H1 (cell line): ENCODE results near the gene NAV2. TPM values are rescaled to one million over a fixed set of nuclear protein-coding genes. Genes with fewer than 3 reads are reported as not detected.

Source experiments
- ASH2L ChIP-seq: fragments of 200-600, 300-600 bp; sonication (generic); IDR thresholded peaks from one replicate; pipeline ENCODE4 v1.7.1; 2017; ENCODE audit warnings: low read length
- EP300 ChIP-seq, 2 experiments: IDR thresholded peaks; 1 replicate in 1 of 2; 2 replicates in 1 of 2; pipeline ENCODE4 v1.6.1; 2011 to 2012; ENCODE audit warnings: low read depth in 2 of 2, low read length in 2 of 2, mild to moderate bottlenecking in 2 of 2, borderline replicate concordance in 1 of 2, inconsistent platforms in 1 of 2, moderate library complexity in 1 of 2
- JUN ChIP-seq: IDR thresholded peaks from 2 replicates; pipeline ENCODE4 v1.6.1; 2011; ENCODE audit warnings: low read depth, mild to moderate bottlenecking, improper control_type of control experiment, low read length
- SP1 ChIP-seq: IDR thresholded peaks from 2 replicates; pipeline ENCODE4 v1.6.1; 2011; ENCODE audit warnings: low read depth, low read length
- polyA plus RNA-seq, 7 experiments: library from polyadenylated mRNA; depleted of rRNA in 3 of 7; stranded (reverse) in 5 of 7; unstranded in 2 of 7; fragments of >200 nt in 5 of 7; fragments of 200-250 nt in 2 of 7; gene quantifications; 1 replicate in 5 of 7; 2 replicates in 1 of 7; 4 replicates in 1 of 7; pipeline versions ENCODE4 v1.2.1 to v1.2.3, GENCODE V29; 2011 to 2013; ENCODE audit warnings: missing spikeins in 2 of 7, mixed read lengths in 2 of 7
- total RNA-seq: library from RNA; stranded (reverse); fragmentation: NEBNext Ultra II Directional; extraction: Animal tissue kit (Norgen Biotek cat#: 25700); gene quantifications from 2 replicates; pipeline ENCODE4 v1.2.1, GENCODE V29; 2021
- TF ChIP-seq, protein P1 (sequence below): fragments of 300-600 bp; sonication (generic); IDR thresholded peaks from 2 replicates; pipeline ENCODE4 v1.7.1; 2012; ENCODE audit warnings: low read length, moderate library complexity, mild to moderate bottlenecking, inconsistent platforms; ENCODE audit not compliant: insufficient replicate concordance

NAV2 gene
- total and polyA plus RNA-seq, 2 of the 8 experiments (the other 6 are each of a cell fraction or from before 2014, with no cell fraction given) = 35.6 to 73.6 TPM

DNA sequence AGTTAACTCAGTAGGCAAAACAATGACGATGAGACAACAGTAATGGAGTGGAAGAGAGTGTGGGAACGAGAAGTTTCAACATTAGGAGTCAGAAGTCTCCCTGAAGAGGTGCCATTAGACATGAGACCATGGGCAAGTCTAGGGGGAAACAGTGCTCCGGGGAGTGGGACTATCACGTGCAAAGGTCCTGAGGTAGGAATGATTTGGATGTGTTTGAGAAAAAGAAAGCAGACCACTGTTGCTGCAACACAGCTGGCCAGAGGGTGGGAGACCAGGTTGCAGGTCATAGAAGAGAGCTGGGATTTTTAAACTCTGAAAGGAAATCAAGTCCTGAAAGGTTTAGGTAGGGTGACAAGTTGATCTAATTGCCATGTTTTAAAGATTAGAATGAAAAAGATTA, 63.0 kb downstream of the NAV2 start (continued):
- TF ChIP-seq, protein P1, sequence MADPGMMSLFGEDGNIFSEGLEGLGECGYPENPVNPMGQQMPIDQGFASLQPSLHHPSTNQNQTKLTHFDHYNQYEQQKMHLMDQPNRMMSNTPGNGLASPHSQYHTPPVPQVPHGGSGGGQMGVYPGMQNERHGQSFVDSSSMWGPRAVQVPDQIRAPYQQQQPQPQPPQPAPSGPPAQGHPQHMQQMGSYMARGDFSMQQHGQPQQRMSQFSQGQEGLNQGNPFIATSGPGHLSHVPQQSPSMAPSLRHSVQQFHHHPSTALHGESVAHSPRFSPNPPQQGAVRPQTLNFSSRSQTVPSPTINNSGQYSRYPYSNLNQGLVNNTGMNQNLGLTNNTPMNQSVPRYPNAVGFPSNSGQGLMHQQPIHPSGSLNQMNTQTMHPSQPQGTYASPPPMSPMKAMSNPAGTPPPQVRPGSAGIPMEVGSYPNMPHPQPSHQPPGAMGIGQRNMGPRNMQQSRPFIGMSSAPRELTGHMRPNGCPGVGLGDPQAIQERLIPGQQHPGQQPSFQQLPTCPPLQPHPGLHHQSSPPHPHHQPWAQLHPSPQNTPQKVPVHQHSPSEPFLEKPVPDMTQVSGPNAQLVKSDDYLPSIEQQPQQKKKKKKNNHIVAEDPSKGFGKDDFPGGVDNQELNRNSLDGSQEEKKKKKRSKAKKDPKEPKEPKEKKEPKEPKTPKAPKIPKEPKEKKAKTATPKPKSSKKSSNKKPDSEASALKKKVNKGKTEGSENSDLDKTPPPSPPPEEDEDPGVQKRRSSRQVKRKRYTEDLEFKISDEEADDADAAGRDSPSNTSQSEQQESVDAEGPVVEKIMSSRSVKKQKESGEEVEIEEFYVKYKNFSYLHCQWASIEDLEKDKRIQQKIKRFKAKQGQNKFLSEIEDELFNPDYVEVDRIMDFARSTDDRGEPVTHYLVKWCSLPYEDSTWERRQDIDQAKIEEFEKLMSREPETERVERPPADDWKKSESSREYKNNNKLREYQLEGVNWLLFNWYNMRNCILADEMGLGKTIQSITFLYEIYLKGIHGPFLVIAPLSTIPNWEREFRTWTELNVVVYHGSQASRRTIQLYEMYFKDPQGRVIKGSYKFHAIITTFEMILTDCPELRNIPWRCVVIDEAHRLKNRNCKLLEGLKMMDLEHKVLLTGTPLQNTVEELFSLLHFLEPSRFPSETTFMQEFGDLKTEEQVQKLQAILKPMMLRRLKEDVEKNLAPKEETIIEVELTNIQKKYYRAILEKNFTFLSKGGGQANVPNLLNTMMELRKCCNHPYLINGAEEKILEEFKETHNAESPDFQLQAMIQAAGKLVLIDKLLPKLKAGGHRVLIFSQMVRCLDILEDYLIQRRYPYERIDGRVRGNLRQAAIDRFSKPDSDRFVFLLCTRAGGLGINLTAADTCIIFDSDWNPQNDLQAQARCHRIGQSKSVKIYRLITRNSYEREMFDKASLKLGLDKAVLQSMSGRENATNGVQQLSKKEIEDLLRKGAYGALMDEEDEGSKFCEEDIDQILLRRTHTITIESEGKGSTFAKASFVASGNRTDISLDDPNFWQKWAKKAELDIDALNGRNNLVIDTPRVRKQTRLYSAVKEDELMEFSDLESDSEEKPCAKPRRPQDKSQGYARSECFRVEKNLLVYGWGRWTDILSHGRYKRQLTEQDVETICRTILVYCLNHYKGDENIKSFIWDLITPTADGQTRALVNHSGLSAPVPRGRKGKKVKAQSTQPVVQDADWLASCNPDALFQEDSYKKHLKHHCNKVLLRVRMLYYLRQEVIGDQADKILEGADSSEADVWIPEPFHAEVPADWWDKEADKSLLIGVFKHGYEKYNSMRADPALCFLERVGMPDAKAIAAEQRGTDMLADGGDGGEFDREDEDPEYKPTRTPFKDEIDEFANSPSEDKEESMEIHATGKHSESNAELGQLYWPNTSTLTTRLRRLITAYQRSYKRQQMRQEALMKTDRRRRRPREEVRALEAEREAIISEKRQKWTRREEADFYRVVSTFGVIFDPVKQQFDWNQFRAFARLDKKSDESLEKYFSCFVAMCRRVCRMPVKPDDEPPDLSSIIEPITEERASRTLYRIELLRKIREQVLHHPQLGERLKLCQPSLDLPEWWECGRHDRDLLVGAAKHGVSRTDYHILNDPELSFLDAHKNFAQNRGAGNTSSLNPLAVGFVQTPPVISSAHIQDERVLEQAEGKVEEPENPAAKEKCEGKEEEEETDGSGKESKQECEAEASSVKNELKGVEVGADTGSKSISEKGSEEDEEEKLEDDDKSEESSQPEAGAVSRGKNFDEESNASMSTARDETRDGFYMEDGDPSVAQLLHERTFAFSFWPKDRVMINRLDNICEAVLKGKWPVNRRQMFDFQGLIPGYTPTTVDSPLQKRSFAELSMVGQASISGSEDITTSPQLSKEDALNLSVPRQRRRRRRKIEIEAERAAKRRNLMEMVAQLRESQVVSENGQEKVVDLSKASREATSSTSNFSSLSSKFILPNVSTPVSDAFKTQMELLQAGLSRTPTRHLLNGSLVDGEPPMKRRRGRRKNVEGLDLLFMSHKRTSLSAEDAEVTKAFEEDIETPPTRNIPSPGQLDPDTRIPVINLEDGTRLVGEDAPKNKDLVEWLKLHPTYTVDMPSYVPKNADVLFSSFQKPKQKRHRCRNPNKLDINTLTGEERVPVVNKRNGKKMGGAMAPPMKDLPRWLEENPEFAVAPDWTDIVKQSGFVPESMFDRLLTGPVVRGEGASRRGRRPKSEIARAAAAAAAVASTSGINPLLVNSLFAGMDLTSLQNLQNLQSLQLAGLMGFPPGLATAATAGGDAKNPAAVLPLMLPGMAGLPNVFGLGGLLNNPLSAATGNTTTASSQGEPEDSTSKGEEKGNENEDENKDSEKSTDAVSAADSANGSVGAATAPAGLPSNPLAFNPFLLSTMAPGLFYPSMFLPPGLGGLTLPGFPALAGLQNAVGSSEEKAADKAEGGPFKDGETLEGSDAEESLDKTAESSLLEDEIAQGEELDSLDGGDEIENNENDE = no peak
- TF ChIP-seq JUN (no peak), SP1 (no peak), EP300 (IDR thresholded peaks at IDR 0.05; ENCODE audit: borderline replicate concordance in 1 of 2, low read depth in 2 of 2, low read length in 2 of 2) (no peak), ASH2L (no peak)
- TF ChIP-seq, all 59 proteins: peak for 2
